Adrenal gland (tissue), 12 donors: ENCODE data around the gene LGALS4. TPM values are rescaled to one million over a fixed set of nuclear protein-coding genes. Genes with fewer than 3 reads are reported as not detected.
A peak's percentile ranks its signal among the peaks of the same experiment; 100 is the strongest.
"Not testable (repeated sequence)": the region's sequence is repeated elsewhere in the genome, so short reads cannot be mapped to it uniquely, and the experiment has no call there.

Source experiments
- DNase-seq, 7 donors: peaks; one replicate each; pipeline ENCODE4 v3.0.0-alpha.2; 2019 to 2020
- H3K27ac ChIP-seq, 5 donors: fragments of 200-600 bp; sonication (generic) in 4 of 5; 1 replicate in 3 of 5; 2 replicates in 2 of 5; pipeline versions ENCODE4 v1.5.1 to v1.8.0; 2016 to 2020; ENCODE audit warnings: mild to moderate bottlenecking in 1 of 5
- H3K27me3 ChIP-seq: fragments of 200-600 bp; 2 replicates; pipeline ENCODE4 v1.8.0; 2021
- H3K36me3 ChIP-seq, 2 donors: fragments of 200-600 bp; replicated peaks in 1 of 2; 1 replicate in 1 of 2; 2 replicates in 1 of 2; pipeline versions ENCODE4 v1.5.1 to v1.8.0; 2018 to 2022
- H3K4me1 ChIP-seq, 2 donors: fragments of 200-600 bp; replicated peaks in 1 of 2; 1 replicate in 1 of 2; 2 replicates in 1 of 2; pipeline versions ENCODE4 v1.5.1 to v1.8.0; 2018 to 2021
- H3K4me3 ChIP-seq, 4 donors: fragments of 200-600 bp; sonication (generic) in 3 of 4; one replicate each; pipeline ENCODE4 v1.5.1; 2016 to 2018
- H3K9me3 ChIP-seq, 3 donors: fragments of 200-600 bp; sonication (generic) in 1 of 3; replicated peaks in 1 of 3; 1 replicate in 2 of 3; 2 replicates in 1 of 3; pipeline versions ENCODE4 v1.5.1 to v1.8.0; 2016 to 2021
- CTCF ChIP-seq, 6 experiments: fragments of 450-650 bp in 4 of 6; fragments of 200-600 bp in 2 of 6; sonication (generic) in 1 of 6; IDR thresholded peaks; 1 replicate in 5 of 6; 2 replicates in 1 of 6; pipeline versions ENCODE4 v1.5.1 to v1.8.0; 2016 to 2021; ENCODE audit warnings: antibody characterized with exemption in 6 of 6, mild to moderate bottlenecking in 2 of 6, moderate library complexity in 1 of 6
- POLR2A ChIP-seq, 2 donors: fragments of 450-650 bp; IDR thresholded peaks; one replicate each; pipeline ENCODE4 v1.6.1; 2017; ENCODE audit warnings: antibody characterized with exemption in 2 of 2, mild to moderate bottlenecking in 2 of 2, moderate library complexity in 1 of 2
- WGBS, 4 donors: extraction: QIAGEN DNeasy Blood & Tissue Kit in 2 of 4; methylation state at CpG; one replicate each; pipeline versions ENCODE4 v1.1.5 to v1.1.7; 2013 to 2017; 5-methylcytosine and 5-hydroxymethylcytosine counted together
- intact Hi-C, 2 donors: fragments of 100-400 bp; cut with DNase I; formaldehyde crosslinking; loops; one replicate each; pipeline versions ENCODE4 v1.14.1 to v1.15.0; 2022 to 2023
- polyA plus RNA-seq, 3 donors: library from polyadenylated mRNA; stranded (reverse); fragments of 200-250 nt in 2 of 3; fragments of 350-450 nt in 1 of 3; fragmentation: Illumina TruSeq in 1 of 3; extraction: RNeasy Lipid Tissue Mini Kit (QIAGEN cat#74804) in 1 of 3; gene quantifications; one replicate each; pipeline ENCODE4 v1.2.3, GENCODE V29; 2013 to 2014
- small RNA-seq, 2 donors: library from RNA; depleted of rRNA; stranded (forward); fragments of <200 nt; gene quantifications; one replicate each; pipeline ENCODE3, GENCODE V24; 2016
- total RNA-seq, 9 donors: library from RNA; depleted of rRNA in 4 of 9; stranded (reverse); fragments of >200 nt in 4 of 9; fragments of 120-200 nt in 1 of 9; fragmentation: NEBNext Ultra II Directional in 1 of 9; extraction: Animal tissue kit (Norgen Biotek cat#: 25700) in 1 of 9; gene quantifications; one replicate each; pipeline versions ENCODE4 v1.1.0 to v1.2.4, GENCODE V29; 2013 to 2023
- donor health status: healthy with polysubstance abuse.
- donor health status: Bipolar disorder and iron deficiency.
- donor health status: DM: yes; HTN: yes; CAD: no.
- donor health status: DM: no; HTN: no; CAD: no.
- donor health status: DM: no; HTN: no; CAD: no.
- donor health status: DM: yes; HTN: yes; CAD: no.

The LGALS4 gene
- total and polyA plus RNA-seq, 12 donors = 0.30 to 4.5 (median 1.5) TPM; not detected in 5

DNA sequence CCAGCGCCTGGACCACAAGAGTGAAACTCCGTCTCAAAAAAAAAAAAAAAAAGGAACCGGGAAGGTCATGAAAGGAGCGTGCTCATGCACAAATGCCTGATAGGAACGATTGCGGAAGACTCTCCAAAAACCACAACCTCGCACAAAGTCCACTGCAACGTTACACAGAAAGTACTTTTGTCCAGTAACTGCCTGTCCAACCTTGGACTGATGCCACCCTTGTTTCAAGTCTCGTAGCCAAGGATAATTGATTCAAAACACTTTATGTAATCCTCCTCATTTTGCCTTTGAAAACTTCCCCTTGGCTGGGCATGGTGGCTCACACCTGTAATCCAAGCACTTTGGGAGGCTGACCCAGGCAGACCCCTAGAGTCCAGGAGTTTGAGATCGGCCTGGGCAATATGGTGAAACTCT lies 53.1 kb downstream of the LGALS4 start:
- Histone ChIP-seq H3K27me3 (no peaks in the 10 kb centered on the region), H3K4me3 (no peak overlapping the region), H3K4me1 (no peaks in the 10 kb centered on the region), H3K36me3 (no peaks in the 10 kb centered on the region), H3K9me3 (no peaks in the 10 kb centered on the region), H3K27ac (peak overlapping the region in 2 of 5 donors; percentile 15 to 38)
- DNase-seq = peak; percentile 36 to 93 (median 83)
- intact Hi-C loops = no loop called here
- 29 to 35% (median 32%) methylated on average over 10 of the region's 10 CpGs for WGBS, 4 donors
- TF ChIP-seq CTCF (IDR thresholded peaks at IDR 0.05) (no peak), POLR2A (IDR thresholded peaks at IDR 0.05) (no peak)

GRCh38 chr19:38754196-38754595 lies 58.5 kb downstream of the LGALS4 start:
- H3K36me3 ChIP-seq, H3K4me3 ChIP-seq, intact Hi-C loops, H3K27ac ChIP-seq, H3K4me1 ChIP-seq, H3K9me3 ChIP-seq, H3K27me3 ChIP-seq, DNase-seq: not testable (repeated sequence)
- WGBS, 4 donors = 87 to 100% methylated on average over 2 of the region's 2 CpGs; no CpG with 5 or more reads in 2 of the 4 donors

- H3K36me3 ChIP-seq = not testable (repeated sequence)
These were observed 59.0 kb downstream of the LGALS4 start for GRCh38 chr19:38753783-38754182.

More at GRCh38 chr19:38753783-38754182, 59.0 kb downstream of the LGALS4 start:
- H3K9me3 ChIP-seq, intact Hi-C loops, H3K4me1 ChIP-seq, H3K27me3 ChIP-seq, H3K4me3 ChIP-seq, H3K27ac ChIP-seq, DNase-seq: not testable (repeated sequence)
- WGBS, 4 donors = 81 to 89% (median 85%) methylated on average over 3 of the region's 3 CpGs

Small RNAs within 50 kb of the gene (small RNA-seq; reads per million reads assigned to genes)
- gene RNU6-140P = 0 reads per million in 2 donors

Other genes with a start within 250 kb of the LGALS4 start
- 1 to 10 TPM; 1.1 to 7.9 (median 4.0) TPM for gene MAP4K1, start 195.0 kb downstream of the LGALS4 start, total RNA-seq
- gene MAP4K1, start 195.0 kb downstream of the LGALS4 start, polyA plus RNA-seq = 10 to 100 TPM in 1 of 3 donors, 1 to 10 TPM in 2; 1.2 to 12.5 (median 6.8) TPM
- 100 to 1,000 TPM; 196 to 537 (median 278) TPM for gene EIF3K, start 193.8 kb downstream of the LGALS4 start, total RNA-seq
- gene EIF3K, start 193.8 kb downstream of the LGALS4 start, polyA plus RNA-seq = 100 to 1,000 TPM; 177 to 292 (median 216) TPM
- 100 to 1,000 TPM; 223 to 773 (median 563) TPM for gene ACTN4, start 165.3 kb downstream of the LGALS4 start, total RNA-seq
- 100 to 1,000 TPM; 148 to 586 (median 554) TPM for gene ACTN4, start 165.3 kb downstream of the LGALS4 start, polyA plus RNA-seq
- gene CAPN12, start 68.5 kb downstream of the LGALS4 start, total RNA-seq = 1 to 10 TPM in 5 of 9 donors, under 1 TPM in 3, not detected in 1; 0.39 to 5.0 (median 3.3) TPM
- 10 to 100 TPM in 2 of 3 donors, under 1 TPM in 1; 0.68 to 23.1 (median 11.2) TPM for gene CAPN12, start 68.5 kb downstream of the LGALS4 start, polyA plus RNA-seq
- gene LGALS7, start 39.4 kb downstream of the LGALS4 start, total RNA-seq = not detected
- gene LGALS7, start 39.4 kb downstream of the LGALS4 start, polyA plus RNA-seq = not detected
- under 1 TPM in 1 of 9 donors, not detected in 8; 0.33 TPM for gene LGALS7B, start 23.7 kb downstream of the LGALS4 start, total RNA-seq
- gene LGALS7B, start 23.7 kb downstream of the LGALS4 start, polyA plus RNA-seq = 1 to 10 TPM in 1 of 3 donors, not detected in 2; 1.0 TPM
- gene ECH1, start 18.8 kb upstream of the LGALS4 start, total RNA-seq = 100 to 1,000 TPM; 161 to 570 (median 425) TPM
- gene ECH1, start 18.8 kb upstream of the LGALS4 start, polyA plus RNA-seq = 100 to 1,000 TPM; 308 to 701 (median 481) TPM
- 100 to 1,000 TPM; 133 to 295 (median 200) TPM for gene HNRNPL, start 37.0 kb upstream of the LGALS4 start, total RNA-seq
- 100 to 1,000 TPM; 195 to 241 (median 220) TPM for gene HNRNPL, start 37.0 kb upstream of the LGALS4 start, polyA plus RNA-seq
- gene RINL, start 65.3 kb upstream of the LGALS4 start, total RNA-seq = 10 to 100 TPM in 1 of 9 donors, 1 to 10 TPM in 7, under 1 TPM in 1; 0.54 to 11.4 (median 4.8) TPM
- gene RINL, start 65.3 kb upstream of the LGALS4 start, polyA plus RNA-seq = 10 to 100 TPM in 1 of 3 donors, 1 to 10 TPM in 2; 5.6 to 24.1 (median 7.1) TPM
- gene SIRT2, start 86.7 kb upstream of the LGALS4 start, total RNA-seq = 100 to 1,000 TPM in 4 of 9 donors, 10 to 100 TPM in 5; 46.4 to 145 (median 70.4) TPM
- 10 to 100 TPM; 50.3 to 79.4 (median 51.1) TPM for gene SIRT2, start 86.7 kb upstream of the LGALS4 start, polyA plus RNA-seq
- 10 to 100 TPM; 17.2 to 51.6 (median 29.3) TPM for gene NFKBIB, start 87.0 kb upstream of the LGALS4 start, total RNA-seq
- 10 to 100 TPM; 12.4 to 73.0 (median 36.1) TPM for gene NFKBIB, start 87.0 kb upstream of the LGALS4 start, polyA plus RNA-seq
- gene CCER2, start 99.2 kb upstream of the LGALS4 start, total RNA-seq = under 1 TPM in 3 of 9 donors, not detected in 6; 0.44 to 0.54 (median 0.47) TPM
- 1 to 10 TPM in 2 of 3 donors, under 1 TPM in 1; 0.15 to 4.4 (median 2.4) TPM for gene CCER2, start 99.2 kb upstream of the LGALS4 start, polyA plus RNA-seq
- gene SARS2, start 117.8 kb upstream of the LGALS4 start, total RNA-seq = 10 to 100 TPM; 20.2 to 41.4 (median 35.1) TPM
- gene SARS2, start 117.8 kb upstream of the LGALS4 start, polyA plus RNA-seq = 100 to 1,000 TPM in 2 of 3 donors, 1 to 10 TPM in 1; 9.1 to 116 (median 108) TPM
- 10 to 100 TPM; 38.2 to 64.4 (median 45.2) TPM for gene MRPS12, start 118.0 kb upstream of the LGALS4 start, total RNA-seq
- gene MRPS12, start 118.0 kb upstream of the LGALS4 start, polyA plus RNA-seq = 10 to 100 TPM; 14.6 to 27.0 (median 22.4) TPM
- gene FBXO17, start 162.8 kb upstream of the LGALS4 start, total RNA-seq = 10 to 100 TPM in 4 of 9 donors, 1 to 10 TPM in 5; 4.1 to 18.7 (median 9.7) TPM
- gene FBXO17, start 162.8 kb upstream of the LGALS4 start, polyA plus RNA-seq = 10 to 100 TPM in 1 of 3 donors, 1 to 10 TPM in 2; 4.7 to 12.1 (median 9.2) TPM
- 10 to 100 TPM in 2 of 9 donors, 1 to 10 TPM in 7; 1.8 to 17.2 (median 3.6) TPM for gene FBXO27, start 219.6 kb upstream of the LGALS4 start, total RNA-seq
- gene FBXO27, start 219.6 kb upstream of the LGALS4 start, polyA plus RNA-seq = 1 to 10 TPM; 1.1 to 2.3 (median 2.0) TPM